ENCODE results near the gene CLC.

GRCh38 chr19:39737351-39737750, 478 bp downstream of the CLC start:
- TF ChIP-seq REST (IDR thresholded peaks at IDR 0.05; ENCODE audit: insufficient read depth in 1 of 2, low read depth in 2 of 2, low read length in 2 of 2) (no peak), POLR2AphosphoS5 (IDR thresholded peaks at IDR 0.05; ENCODE audit: low read depth, low read length) (no peak), SIN3A (IDR thresholded peaks at IDR 0.05; ENCODE audit: borderline replicate concordance, insufficient read depth, low read length) (no peak)
